PC-9 (cell line): ENCODE results near the gene NLE1. TPM values are rescaled to one million over a fixed set of nuclear protein-coding genes. Genes with fewer than 3 reads are reported as not detected.
A peak's percentile ranks its signal among the peaks of the same experiment; 100 is the strongest.

Source experiments
- BruUV-seq: library from RNA; stranded (reverse); fragments of 400-500 nt; replicated peaks from 2 replicates; lab custom pipeline; 2021; lab: Mats Ljungman, UMichigan
- CTCF ChIA-PET: fragments of 300-600 bp; sonication (Branson Sonifier 250); formaldehyde crosslinking; loops from one replicate; lab custom pipeline; 2022; ENCODE audit warnings: antibody characterized with exemption; lab: Charles Lee
- POLR2A ChIA-PET: fragments of 300-600 bp; sonication (Branson Sonifier 250); formaldehyde crosslinking; loops from one replicate; lab custom pipeline; 2022; ENCODE audit warnings: antibody characterized with exemption; ENCODE audit not compliant: unreplicated experiment; lab: Charles Lee
- DNase-seq, 2 experiments: peaks; one replicate each; pipeline versions ENCODE4 v3.0.0 to v3.0.0-alpha.2; 2015 to 2022; ENCODE audit warnings: mixed read lengths in 1 of 2
- H2AFZ ChIP-seq: fragments of 200-600 bp; sonication (generic); 2 replicates; pipeline ENCODE4 v1.8.1; 2017; ENCODE audit warnings: antibody characterized with exemption
- H3F3A ChIP-seq: fragments of 200-600 bp; sonication (generic); 2 replicates; pipeline ENCODE4 v1.8.1; 2017; ENCODE audit warnings: antibody characterized with exemption, mild to moderate bottlenecking, low read depth; ENCODE audit not compliant: insufficient read depth
- H3K27ac ChIP-seq: fragments of 200-600 bp; sonication (generic); 2 replicates; pipeline ENCODE4 v1.6.1; 2016; ENCODE audit warnings: mixed run types
- H3K27me3 ChIP-seq: fragments of 200-600 bp; sonication (generic); 2 replicates; pipeline ENCODE4 v1.6.1; 2016; ENCODE audit warnings: low read depth, mixed run types; ENCODE audit not compliant: insufficient read depth
- H3K36me3 ChIP-seq: fragments of 200-600 bp; sonication (generic); 2 replicates; pipeline ENCODE4 v1.6.1; 2016; ENCODE audit warnings: low read depth, mixed run types
- H3K4me1 ChIP-seq: fragments of 200-600 bp; sonication (generic); replicated peaks from 2 replicates; pipeline ENCODE4 v1.6.1; 2016; ENCODE audit warnings: mixed run types; ENCODE audit not compliant: insufficient read depth
- H3K4me2 ChIP-seq: fragments of 200-600 bp; sonication (generic); 2 replicates; pipeline ENCODE4 v1.6.1; 2017; ENCODE audit warnings: mixed run types
- H3K4me3 ChIP-seq: fragments of 200-600 bp; sonication (generic); 2 replicates; pipeline ENCODE4 v1.6.1; 2016; ENCODE audit warnings: mixed run types
- H3K79me2 ChIP-seq: fragments of 200-600 bp; sonication (generic); 2 replicates; pipeline ENCODE4 v1.6.1; 2017; ENCODE audit warnings: low read depth, mixed run types
- H3K9me2 ChIP-seq: fragments of 200-600 bp; sonication (generic); 2 replicates; pipeline ENCODE4 v1.8.1; 2017; ENCODE audit warnings: mild to moderate bottlenecking; ENCODE audit not compliant: insufficient read depth
- H3K9me3 ChIP-seq: fragments of 200-600 bp; sonication (generic); 2 replicates; pipeline ENCODE4 v1.8.1; 2016; ENCODE audit warnings: low read depth; ENCODE audit not compliant: insufficient read depth
- H4K20me1 ChIP-seq: fragments of 200-600 bp; sonication (generic); 2 replicates; pipeline ENCODE4 v1.8.1; 2017; ENCODE audit not compliant: insufficient read depth
- EZH2 ChIP-seq: fragments of 200-600 bp; sonication (generic); IDR thresholded peaks from 2 replicates; pipeline ENCODE4 v1.8.0; 2017; ENCODE audit warnings: antibody characterized with exemption, low read depth
- intact Hi-C: fragments of 100-400 bp; cut with micrococcal nuclease; formaldehyde crosslinking; loops from one replicate; pipeline ENCODE4 v1.10.0; 2022; ENCODE audit not compliant: unreplicated experiment
- total RNA-seq: library from RNA; stranded (reverse); gene quantifications from 2 replicates; pipeline ENCODE4 v1.2.3, GENCODE V29; 2021
- TF ChIP-seq, protein P1 (sequence below): fragments of 200-600 bp; sonication (generic); conservative IDR thresholded peaks from 2 replicates; pipeline ENCODE4 v1.6.1; 2017; ENCODE audit warnings: mixed run types, antibody characterized with exemption, mild to moderate bottlenecking, moderate library complexity

The NLE1 gene
- total RNA-seq, 1 experiment from 2014 or later, result 16.4 TPM

DNA sequence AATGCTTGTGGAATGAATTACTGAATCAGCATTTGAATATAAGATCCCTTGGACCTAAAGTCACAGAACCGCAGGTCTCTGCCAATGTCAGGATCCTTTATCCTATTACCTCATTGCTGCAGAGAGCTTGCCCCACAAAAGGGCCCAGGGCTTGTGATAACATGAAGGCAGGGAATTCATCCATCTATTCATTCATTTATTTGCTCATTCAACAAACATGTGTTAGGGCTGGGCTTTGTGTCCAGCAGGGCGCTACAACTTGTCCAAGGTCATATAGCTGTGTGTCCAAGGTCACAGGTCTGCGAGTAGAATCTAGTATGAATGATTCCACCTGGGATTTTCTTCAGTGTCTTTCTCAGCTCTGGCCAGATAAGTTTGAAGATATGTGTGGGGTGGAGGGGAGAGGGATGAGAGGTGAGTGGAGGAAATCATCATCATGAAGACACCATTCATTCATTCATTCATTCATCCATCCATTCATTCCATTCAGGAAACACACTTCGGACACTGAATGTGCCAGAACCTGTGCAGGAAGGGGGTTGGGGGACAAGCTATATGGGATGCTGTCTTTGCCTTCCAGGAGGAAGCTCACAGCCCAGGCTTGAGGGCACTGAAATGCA, 4.2 kb upstream of the NLE1 start:
- Histone ChIP-seq H4K20me1 (no peaks in the 10 kb centered on the region), H3K4me2 (no peak overlapping the region), H3K9me2 (no peaks in the 10 kb centered on the region), H3K4me3 (no peak overlapping the region), H3F3A (no peaks in the 10 kb centered on the region), H3K4me1 (no peaks in the 10 kb centered on the region), H2AFZ (no peak overlapping the region), H3K27me3 (peaks cover 24% of the 10 kb centered on the region), H3K9me3 (no peaks in the 10 kb centered on the region), H3K79me2 (peaks cover 6% of the 10 kb centered on the region), H3K27ac (no peak overlapping the region), H3K36me3 (no peaks in the 10 kb centered on the region)
- TF ChIP-seq, protein P1, sequence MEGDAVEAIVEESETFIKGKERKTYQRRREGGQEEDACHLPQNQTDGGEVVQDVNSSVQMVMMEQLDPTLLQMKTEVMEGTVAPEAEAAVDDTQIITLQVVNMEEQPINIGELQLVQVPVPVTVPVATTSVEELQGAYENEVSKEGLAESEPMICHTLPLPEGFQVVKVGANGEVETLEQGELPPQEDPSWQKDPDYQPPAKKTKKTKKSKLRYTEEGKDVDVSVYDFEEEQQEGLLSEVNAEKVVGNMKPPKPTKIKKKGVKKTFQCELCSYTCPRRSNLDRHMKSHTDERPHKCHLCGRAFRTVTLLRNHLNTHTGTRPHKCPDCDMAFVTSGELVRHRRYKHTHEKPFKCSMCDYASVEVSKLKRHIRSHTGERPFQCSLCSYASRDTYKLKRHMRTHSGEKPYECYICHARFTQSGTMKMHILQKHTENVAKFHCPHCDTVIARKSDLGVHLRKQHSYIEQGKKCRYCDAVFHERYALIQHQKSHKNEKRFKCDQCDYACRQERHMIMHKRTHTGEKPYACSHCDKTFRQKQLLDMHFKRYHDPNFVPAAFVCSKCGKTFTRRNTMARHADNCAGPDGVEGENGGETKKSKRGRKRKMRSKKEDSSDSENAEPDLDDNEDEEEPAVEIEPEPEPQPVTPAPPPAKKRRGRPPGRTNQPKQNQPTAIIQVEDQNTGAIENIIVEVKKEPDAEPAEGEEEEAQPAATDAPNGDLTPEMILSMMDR, result no peak
- TF ChIP-seq EZH2, result no peak
- no peak for DNase-seq
- ChIA-PET CTCF (no interaction called here), POLR2A (no interaction called here)
- BruUV-seq, result no TSS peak
- intact Hi-C loops, result loop anchor here (10.0 kb wide), 1 partner anchor 168 kb away; no protein-coding TSS in a partner anchor

DNA sequence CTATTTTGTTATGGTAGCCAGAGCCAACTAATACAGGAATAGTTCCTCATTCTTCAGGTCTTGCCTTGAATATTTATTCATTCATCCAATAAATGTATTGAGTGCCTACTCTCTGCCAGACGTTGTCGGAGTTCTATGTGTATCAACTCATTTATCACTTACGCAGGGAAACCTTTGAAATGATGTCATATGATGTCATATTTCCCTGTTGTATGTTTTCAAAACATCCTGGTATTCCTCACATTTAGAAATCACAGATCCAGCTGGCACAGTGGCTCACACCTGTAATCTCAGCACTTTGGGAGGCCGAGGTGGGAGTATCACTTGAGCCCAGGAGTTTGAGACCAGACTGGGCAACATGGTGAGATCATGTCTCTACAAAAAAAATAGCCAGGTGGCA, 2.7 kb upstream of the NLE1 start:
- Histone ChIP-seq H2AFZ (no peak overlapping the region), H4K20me1 (no peaks in the 10 kb centered on the region), H3K27ac (no peak overlapping the region), H3K4me3 (no peak overlapping the region), H3K79me2 (peaks cover 20% of the 10 kb centered on the region), H3K4me2 (no peak overlapping the region), H3K4me1 (peaks cover 6% of the 10 kb centered on the region), H3K9me3 (no peaks in the 10 kb centered on the region), H3K9me2 (no peaks in the 10 kb centered on the region), H3K27me3 (peaks cover 24% of the 10 kb centered on the region), H3F3A (no peaks in the 10 kb centered on the region), H3K36me3 (no peaks in the 10 kb centered on the region)
- DNase-seq, result no peak
- POLR2A ChIA-PET, result no interaction called here
- BruUV-seq, result no TSS peak
- intact Hi-C loops, result loop anchor here (5.0 to 10.0 kb wide), 5 partner anchors 97 to 387 kb away; partner anchors contain the start of genes SLFN12 and SLFN5
- CTCF ChIA-PET, result no interaction called here
- TF ChIP-seq, protein P1, result no peak
- TF ChIP-seq EZH2, result no peak

DNA sequence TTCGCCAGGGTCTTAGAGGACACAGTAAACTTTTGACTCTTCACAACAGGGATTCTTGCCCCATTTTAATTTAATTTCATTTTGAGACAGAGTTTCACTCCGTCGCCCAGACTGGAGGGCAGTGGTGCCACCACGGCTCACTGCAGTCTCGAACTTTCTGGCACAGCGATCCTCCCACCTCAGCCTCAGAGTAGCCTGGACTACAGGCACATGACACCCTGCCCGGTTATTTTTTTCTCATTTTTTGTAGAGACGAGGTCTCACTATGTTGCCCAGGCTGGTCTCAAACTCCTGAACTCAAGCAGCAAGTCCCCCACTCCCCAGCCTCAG, 329 bp upstream of the NLE1 start:
- Histone ChIP-seq H3K9me2 (no peaks in the 10 kb centered on the region), H3K36me3 (no peaks in the 10 kb centered on the region), H2AFZ (no peak overlapping the region; the same call in 1 of the 2 replicates), H3K79me2 (peaks cover 23% of the 10 kb centered on the region), H3K4me3 (peak overlapping the region; percentile 100), H3K4me1 (peaks cover 6% of the 10 kb centered on the region), H3K27ac (no peak overlapping the region), H3K4me2 (peak overlapping the region; percentile 76; the same call in 1 of the 2 replicates), H3F3A (no peaks in the 10 kb centered on the region), H4K20me1 (no peaks in the 10 kb centered on the region), H3K27me3 (peaks cover 15% of the 10 kb centered on the region; the same call in 1 of the 2 replicates), H3K9me3 (no peaks in the 10 kb centered on the region)
- intact Hi-C loops, result loop anchor here (5.0 to 10.0 kb wide), 5 partner anchors 100 to 390 kb away; partner anchors contain the start of genes SLFN12 and SLFN5
- CTCF ChIA-PET, result no interaction called here
- POLR2A ChIA-PET, result no interaction called here
- BruUV-seq, result no TSS peak
- DNase-seq, result no peak
- TF ChIP-seq, protein P1, result peak; percentile 2; the same call in 1 of the 2 replicates
- TF ChIP-seq EZH2, result no peak
